NCI-H128 (cell line): ENCODE results near the gene CPVL.

Experiments
- DNase-seq: peaks from one replicate; lab custom pipeline; 2025; ENCODE audit not compliant: unreplicated experiment; lab: John Stamatoyannopoulos, UW

Gene CPVL

GRCh38 chr7:29146057-29146706 is at the start of gene CPVL:
Gene CPVL, minus strand, starts transcription at chr7:29146537. Its CDS starts 25,476 bp downstream, at chr7:29121061.
- no peak for DNase-seq

GRCh38 chr7:29194594-29195427 is 48.5 kb upstream of the CPVL start, which contains the start of gene CHN2:
Gene CHN2, plus strand, starts transcription at chr7:29194775.
- peak; percentile 33 for DNase-seq

GRCh38 chr7:29194206-29194593 is 47.9 kb upstream of the CPVL start:
- DNase-seq: no peak

GRCh38 chr7:29193316-29194205 is 47.2 kb upstream of the CPVL start:
- no peak for DNase-seq

- no peak for DNase-seq
Observed at GRCh38 chr7:29192811-29193210, 46.5 kb upstream of the CPVL start.

- DNase-seq: no peak
Observed at GRCh38 chr7:29192323-29192722, 46.0 kb upstream of the CPVL start.

- DNase-seq: no peak
Observed at GRCh38 chr7:29190349-29191045, 44.2 kb upstream of the CPVL start.

- peak; percentile 81 for DNase-seq
Observed at GRCh38 chr7:29189743-29190201, 43.4 kb upstream of the CPVL start.

- DNase-seq: no peak
Observed at GRCh38 chr7:29185613-29186012, 39.3 kb upstream of the CPVL start.

- no peak for DNase-seq
Observed at GRCh38 chr7:29184599-29184998, 38.3 kb upstream of the CPVL start.

GRCh38 chr7:29179115-29179514 is 32.8 kb upstream of the CPVL start:
- no peak for DNase-seq

- DNase-seq: no peak
Observed at GRCh38 chr7:29177963-29178600, 31.7 kb upstream of the CPVL start.

- no peak for DNase-seq
Observed at GRCh38 chr7:29173458-29173857, 27.1 kb upstream of the CPVL start.

GRCh38 chr7:29170781-29171180 is 24.4 kb upstream of the CPVL start:
- no peak for DNase-seq

- DNase-seq: no peak
Observed at GRCh38 chr7:29167721-29168120, 21.4 kb upstream of the CPVL start.

- DNase-seq: no peak
Observed at GRCh38 chr7:29163854-29164253, 17.5 kb upstream of the CPVL start.

- DNase-seq: no peak
Observed at GRCh38 chr7:29162577-29162976, 16.2 kb upstream of the CPVL start.

- no peak for DNase-seq
Observed at GRCh38 chr7:29161231-29161630, 14.9 kb upstream of the CPVL start.

- DNase-seq: no peak
Observed at GRCh38 chr7:29160080-29160479, 13.7 kb upstream of the CPVL start.

GRCh38 chr7:29158795-29159423 is 12.6 kb upstream of the CPVL start:
- no peak for DNase-seq
